ENCODE results near the gene ADAT1.
A peak's percentile ranks its signal among the peaks of the same experiment; 100 is the strongest.
"Not testable (repeated sequence)": the region's sequence is repeated elsewhere in the genome, so short reads cannot be mapped to it uniquely, and the experiment has no call there.

The ADAT1 gene

DNA sequence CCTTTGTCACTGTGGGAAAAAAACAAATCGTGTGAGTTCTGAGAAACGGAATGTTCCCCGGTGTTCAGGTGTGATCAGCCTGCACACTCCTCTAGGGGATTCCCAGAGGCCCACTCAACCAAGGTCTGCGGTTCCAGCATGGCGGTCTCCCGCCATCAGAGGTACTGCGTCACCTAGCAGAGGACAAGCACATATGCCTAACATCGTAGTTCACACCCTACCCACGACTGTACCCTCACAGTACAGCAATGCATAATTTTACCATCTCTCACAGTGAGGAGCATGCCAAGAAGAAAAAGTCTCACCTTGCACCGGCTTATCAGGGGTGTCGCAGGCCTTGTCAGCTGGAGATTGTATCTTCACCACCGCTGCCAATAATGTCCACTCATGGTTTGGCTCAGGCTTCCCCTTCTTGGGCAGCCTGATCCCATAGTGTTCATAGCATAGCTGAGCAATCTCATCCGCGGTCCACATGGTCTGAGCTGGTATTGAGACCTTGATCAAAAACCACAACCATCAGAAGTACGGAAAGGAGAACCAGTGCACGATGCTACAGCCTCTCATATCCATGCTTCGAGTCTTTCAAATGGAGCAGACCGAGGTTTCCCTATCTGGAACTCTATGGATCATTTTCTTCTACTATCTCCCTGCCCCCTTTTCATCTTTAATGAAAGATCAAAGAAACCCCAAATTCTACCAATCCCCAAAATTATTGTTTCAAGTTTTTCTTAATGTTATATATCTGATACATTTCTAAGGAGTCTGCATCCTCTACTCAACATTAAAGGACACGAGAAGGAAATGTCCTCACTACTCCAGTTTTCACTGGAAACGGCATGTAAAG, 2.5 kb downstream of the ADAT1 start:
- no peak for DNase-seq (ENCODE audit: low read depth)

DNA sequence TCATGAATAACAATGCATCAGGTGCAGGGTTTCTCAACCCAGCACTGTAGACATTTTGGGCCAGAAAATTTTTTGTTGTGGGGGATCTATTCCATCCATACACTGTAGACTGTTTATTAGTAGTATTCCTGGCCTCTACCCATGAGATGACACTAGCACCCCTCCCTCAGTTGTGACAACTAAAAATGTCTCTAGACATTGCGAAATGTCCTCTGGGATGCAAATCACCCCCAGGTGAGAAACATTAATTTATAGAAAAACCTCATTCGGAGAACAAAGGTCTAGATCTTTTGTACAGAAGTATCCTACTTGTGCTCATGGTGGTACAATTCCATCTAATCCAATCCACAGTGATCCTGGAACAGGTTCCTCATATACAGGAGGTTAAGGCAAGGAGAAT, 4.3 kb downstream of the ADAT1 start:
- no peak for DNase-seq (ENCODE audit: low read depth)

DNA sequence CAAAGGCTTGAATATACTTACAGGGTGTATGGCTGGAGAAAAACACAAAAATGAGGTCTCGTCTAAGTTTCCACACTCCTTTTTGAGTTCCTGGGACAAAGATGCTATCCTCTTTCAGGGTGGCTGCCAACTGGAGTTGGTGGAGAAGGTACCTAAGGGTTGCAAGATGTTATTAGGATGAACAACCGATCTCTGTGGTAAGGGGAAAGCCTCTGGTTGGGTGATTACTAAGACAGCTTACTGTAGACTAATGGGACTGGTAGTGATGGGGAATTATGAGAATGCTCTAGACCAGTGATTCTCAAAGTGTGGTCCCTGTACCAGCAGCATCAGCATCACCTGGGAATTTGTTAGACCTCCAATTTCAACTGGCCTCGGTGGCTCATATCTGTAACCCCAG, 6.0 kb downstream of the ADAT1 start:
- no peak for DNase-seq (ENCODE audit: low read depth)

DNA sequence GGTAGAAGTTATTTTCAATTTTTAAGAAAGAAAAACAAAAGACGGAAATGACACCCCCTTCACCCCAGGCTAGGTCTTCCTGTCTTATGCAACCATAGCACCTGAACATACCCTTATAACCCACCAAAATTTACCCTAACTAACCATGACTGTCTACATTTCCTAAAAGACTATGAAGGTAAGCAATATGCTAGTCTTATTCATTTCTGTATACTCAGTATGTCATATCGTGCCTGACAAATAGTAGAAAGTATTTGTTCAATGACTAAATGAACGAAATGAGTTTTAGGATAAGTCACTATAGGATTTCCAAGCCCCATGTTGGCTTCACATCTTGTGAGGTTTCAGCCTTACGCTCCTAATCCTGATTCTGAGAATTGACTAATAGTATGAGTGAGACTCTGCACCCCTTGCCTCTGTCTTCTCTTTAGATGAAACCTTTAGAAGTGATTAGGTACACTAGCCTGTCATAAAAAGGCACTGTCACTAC, 6.5 kb downstream of the ADAT1 start:
- DNase-seq (ENCODE audit: low read depth) = no peak

DNA sequence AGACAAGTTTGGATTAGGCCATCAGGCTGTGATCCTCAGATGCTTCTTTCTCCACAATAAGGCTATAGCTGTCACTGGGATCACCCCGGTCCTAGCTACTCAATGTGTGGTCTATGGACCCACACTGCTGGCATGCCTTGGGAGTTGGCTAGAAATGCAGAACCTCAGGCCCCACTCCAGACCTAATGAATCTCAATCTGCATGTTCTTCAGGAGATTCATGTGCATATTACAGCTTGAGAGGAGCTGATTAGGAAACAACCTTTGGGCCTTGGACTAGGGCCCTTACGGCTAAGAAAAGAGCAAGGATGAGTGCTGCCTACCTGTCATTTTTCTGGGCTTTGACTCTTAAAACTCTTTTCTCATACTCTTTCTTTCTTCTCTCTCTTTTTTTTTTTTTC, 7.5 kb downstream of the ADAT1 start:
- DNase-seq (ENCODE audit: low read depth) = no peak

DNA sequence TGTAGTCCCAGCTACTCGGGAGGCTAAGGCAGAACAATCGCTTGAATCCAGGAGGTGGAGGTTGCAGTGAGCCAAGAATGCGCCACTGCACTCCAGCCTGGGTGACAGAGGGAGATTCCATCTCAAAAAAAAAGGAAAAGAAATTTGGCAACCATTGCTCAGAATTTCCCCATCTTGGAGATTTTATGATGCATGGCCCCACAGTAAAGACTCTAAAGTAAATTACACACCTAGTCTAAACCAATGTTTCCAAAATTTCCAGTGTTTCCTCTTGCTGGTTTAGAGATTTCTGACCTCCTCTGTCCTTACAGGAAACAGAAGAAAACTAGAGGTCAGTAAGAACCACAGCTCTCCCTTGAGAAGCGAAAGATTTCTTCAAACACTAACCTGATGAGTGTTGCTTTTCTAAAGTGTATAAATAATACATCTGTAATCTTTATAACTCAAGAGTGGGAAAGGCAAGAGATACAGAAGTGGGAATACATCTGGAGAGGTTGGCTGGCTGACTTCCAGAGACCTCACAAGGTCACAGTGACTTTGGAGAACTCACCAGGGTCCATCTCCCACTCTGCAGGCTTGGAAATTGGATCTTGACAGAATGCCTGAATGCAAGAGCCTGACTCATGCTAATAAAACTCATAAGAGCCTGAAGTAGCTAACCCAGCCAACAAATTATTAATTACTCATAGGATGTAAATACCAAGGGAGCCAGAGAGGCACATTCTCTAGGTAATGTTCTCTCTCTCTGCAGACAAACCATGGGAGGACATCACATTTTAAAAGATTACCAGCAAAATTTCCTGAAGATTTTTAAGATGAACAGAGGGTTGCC, 8.8 kb downstream of the ADAT1 start:
- no peak for DNase-seq (ENCODE audit: low read depth)

DNA sequence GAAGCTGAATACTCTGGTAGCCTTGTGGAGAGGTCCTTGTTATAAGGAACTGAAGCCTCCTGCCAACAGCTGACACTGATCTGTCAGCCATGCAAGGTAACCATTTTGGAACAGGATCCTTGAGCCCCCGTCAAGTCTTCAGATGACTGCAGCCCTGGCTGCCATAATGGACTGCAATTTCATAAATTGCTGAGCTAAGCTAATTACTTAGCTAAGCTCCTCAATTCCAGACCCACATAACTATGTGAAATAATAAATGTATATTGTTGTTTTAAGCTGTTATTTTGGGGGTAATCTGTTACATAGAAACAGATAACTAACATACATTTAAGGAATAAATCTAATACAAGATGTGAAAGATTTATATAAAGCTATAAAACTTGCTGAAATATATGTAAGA, 16.6 kb downstream of the ADAT1 start:
- no peak for DNase-seq (ENCODE audit: low read depth)

DNA sequence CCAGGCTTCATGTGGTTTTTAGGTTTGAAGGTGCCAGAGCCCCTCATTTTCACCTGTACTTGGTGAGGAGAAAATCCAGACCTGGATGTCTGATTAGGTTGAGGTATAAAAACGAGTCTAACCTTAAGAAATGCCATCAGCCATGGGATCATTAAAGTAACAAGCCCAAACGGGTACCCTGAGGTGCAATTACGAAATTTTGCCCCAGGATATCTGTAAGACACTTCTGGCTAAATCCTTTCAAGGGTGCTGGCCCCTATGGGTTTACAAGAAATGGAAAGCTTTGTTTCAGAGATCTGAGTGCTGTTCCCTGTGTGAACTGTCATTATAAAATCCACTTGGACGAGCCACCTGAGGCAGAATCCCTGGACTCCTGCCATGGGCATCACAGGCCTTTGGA, 19.8 kb downstream of the ADAT1 start:
- DNase-seq (ENCODE audit: low read depth) = no peak

DNA sequence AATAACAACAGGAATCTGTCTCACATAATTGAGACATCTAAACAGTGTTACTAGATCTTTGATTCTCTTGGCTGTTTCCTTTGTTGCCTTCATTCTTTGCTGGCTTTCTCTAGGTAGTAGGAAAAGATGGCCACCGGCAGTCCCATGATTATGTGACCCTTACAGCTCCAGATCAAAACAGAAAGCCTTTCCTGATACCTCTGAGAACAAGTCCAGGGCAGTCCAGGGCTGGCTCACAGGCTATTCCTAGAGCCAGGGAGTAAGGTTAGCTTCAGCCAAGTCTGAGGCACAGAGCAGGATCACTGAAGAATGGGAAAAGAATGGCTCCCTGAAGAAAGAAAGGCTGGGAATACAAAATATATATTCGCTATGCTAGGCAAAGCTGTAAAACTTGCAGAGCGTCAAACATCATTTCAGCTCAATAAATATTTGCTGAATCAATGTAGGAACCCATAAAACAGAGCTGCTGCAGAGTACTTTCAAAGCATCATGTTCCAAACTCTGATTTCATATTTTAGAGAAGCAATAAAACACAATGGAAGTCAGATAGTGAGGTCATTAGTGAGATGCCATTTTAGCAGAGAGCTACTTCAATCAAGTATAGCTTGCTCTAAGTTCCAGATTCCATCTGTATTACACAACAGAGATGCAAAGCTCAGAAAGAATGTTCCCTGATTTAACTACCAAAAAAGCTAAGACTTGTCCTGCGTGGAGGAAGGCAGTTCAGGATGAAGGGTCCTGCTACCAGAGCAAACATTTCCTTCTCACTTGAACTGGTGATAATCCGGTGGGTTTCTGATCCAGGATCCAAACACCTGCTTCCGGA, 23.4 kb downstream of the ADAT1 start:
- no peak for DNase-seq (ENCODE audit: low read depth)

DNA sequence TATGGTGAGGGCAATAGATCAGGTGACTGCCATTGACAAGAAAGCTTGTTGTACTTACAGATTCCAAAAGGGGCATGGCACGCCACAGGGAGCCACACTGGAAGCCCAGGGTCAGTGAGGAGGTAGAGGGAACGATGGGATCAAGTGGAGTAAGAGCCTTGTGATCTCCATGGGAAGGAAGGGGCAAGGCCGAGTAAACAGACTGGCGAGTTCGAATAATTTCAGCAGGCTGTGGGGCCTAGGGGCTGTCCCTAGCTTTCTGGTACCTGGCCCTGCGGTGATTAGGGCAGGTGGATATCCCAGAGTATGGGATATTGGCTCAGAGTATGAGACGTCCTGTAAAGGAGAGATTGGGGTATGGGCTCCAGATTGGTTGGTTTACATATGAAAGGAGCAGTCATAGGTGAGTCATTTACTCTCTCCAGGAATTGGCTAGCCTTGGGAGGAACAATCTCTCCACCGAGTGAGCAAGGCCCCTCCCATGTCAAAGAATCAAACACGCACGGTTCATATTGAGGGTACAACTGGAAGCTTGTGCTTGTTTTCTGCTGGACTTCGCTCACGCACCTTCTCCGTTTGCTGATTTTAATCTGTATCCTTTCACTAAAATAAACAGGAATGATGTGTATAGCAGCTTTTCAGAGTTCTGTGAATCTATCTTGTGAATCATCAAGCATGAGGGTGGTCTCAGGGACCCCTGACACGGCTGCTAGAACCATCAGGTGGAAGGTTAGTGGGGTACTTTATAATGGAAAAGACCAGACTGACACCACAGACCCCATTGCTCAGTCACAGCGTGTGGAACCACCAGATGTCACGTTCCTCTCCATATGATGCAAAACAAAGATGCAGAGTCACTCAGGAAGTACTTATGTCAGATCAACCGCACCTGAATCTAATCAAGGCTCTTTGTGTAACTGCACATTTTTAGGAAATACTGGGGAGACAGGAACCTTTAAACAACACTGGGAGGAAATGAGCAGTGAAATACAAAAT, 29.0 kb downstream of the ADAT1 start:
- peak; percentile 17 for DNase-seq (ENCODE audit: low read depth)

DNA sequence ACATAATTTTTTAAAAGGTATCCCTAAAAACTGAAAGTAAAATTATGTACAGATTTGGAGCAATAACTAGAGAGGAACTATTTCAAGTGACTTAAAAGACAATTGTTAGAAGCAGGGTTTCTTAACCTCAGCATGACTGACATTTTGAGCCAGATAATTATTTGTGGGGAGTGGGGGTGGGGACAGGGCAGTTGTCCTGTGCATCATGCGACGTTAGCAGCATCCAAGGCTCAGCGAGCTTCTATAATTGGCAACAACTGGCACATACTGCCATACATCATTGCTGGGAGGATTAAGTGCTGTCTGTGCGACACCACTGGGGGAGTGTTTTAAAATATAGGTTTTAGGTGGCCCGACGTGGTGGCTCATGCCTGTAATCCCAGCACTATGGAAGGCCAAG, 29.8 kb downstream of the ADAT1 start:
- no peak for DNase-seq (ENCODE audit: low read depth)

DNA sequence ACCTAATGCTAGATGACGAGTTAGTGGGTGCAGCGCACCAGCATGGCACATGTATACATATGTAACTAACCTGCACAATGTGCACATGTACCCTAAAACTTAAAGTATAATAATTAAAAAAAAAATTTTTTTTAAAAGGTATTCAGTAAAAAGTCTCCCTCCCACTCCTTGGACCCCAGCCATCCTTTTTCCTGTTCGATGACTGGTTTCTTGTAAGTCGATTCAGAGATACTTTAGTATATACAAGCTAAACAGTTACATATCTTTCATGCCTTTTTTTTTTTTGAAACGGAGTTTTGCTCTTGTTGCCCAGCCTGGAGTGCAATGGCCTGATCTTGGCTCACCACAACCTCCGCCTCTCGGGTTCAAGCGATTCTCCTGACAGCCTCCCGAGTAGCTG, 31.2 kb downstream of the ADAT1 start:
- not testable (repeated sequence) for DNase-seq (ENCODE audit: low read depth)

DNA sequence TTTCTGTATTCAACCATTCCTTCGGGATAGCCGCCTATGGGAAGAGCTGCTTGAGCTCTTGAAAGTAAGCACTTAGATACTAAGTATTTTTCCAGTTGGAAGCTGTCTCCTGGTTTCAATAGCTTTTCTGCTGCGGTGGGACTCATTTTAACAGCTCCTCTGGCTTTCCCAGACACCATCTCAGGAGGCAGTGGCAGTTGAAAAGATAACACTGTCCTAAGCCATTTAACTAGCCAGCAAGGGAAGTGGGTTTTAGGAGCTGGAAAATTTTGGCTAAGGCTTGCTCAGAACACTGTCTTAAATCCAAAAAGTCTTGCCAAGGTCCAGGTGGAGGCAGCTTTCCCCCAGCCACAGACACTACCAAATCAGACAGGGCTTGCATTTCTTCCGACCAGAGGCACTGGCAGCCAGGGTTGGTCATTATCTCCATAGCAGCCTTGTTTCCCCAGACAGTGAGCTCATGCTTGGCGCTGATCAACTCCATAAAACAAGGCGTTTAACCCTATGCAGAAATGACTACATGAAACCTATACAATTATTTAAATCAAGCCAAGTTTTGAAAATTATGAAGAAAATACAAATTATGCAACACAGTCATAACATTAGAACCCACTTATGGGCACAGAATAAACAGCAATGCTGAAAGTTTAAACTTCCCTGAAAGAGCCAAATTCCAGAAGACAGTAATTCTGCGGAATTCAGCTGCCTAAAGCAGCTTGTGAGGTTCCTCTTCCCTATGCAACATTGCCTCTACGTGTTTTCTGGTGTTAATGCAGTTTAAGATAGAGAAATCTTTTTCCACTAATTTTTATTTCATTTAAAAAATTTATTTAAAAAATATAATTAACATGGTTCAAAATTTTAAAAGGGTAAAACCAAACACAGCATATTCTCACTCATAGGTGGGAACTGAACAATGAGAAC, 31.9 kb downstream of the ADAT1 start:
- DNase-seq (ENCODE audit: low read depth) = peak; percentile 31

DNA sequence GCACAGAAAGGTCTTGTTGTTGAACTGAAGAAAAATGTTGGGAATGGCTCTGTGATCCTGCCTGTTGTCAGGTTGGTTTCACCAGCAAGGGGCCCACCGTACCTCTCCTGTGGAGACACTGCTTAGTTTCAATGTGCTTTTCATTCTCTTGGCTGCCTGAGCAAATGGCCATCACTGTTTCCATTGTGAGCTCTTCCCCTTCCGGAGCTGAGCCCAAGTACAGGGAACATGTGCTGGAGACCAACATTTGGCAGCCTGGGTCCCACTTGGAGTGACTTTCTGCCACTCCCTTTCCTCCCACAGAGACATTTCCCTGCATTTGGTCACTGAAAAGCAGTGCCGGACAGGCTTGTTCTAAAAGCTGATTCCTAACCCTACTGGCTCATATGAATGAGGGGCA, 33.8 kb downstream of the ADAT1 start:
- DNase-seq (ENCODE audit: low read depth) = no peak

DNA sequence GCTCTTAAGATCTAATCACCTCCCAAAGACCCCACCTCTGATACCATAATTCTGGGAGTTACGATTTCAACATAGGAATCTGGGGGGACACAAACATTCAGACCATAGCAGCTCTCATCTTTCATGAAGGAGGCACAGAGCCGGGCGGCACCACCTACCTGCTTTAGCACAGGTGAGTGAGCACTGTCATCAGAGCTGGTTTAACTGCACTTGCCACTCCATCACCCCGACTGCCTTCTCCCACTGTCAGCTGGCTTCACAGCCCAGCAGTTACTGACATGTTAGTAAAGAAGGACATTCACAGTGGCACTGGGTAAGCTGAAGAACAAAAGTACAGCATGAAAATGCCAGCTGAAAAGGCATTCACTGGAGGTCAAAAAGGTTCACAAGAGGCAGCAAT, 34.4 kb downstream of the ADAT1 start:
- DNase-seq (ENCODE audit: low read depth) = no peak

DNA sequence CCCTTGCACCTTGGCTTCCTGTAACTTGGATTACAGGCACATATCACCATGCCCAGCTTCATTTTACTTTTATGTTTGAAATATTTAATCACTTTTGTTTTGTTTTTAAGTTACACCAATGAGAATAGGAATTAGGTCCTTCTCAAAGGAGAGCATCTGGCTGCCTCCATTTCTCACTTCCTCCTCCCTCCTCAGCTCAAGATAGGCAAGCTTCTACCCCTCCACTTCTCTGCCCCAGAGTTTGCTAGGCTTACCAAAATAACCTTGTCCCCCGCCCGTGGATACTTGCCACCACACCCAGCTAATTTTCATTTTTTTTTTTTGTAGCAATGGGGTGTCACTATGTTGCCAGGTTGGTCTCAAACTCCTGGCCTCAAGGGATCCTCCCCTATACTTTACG, 39.0 kb downstream of the ADAT1 start:
- no peak for DNase-seq (ENCODE audit: low read depth)

DNA sequence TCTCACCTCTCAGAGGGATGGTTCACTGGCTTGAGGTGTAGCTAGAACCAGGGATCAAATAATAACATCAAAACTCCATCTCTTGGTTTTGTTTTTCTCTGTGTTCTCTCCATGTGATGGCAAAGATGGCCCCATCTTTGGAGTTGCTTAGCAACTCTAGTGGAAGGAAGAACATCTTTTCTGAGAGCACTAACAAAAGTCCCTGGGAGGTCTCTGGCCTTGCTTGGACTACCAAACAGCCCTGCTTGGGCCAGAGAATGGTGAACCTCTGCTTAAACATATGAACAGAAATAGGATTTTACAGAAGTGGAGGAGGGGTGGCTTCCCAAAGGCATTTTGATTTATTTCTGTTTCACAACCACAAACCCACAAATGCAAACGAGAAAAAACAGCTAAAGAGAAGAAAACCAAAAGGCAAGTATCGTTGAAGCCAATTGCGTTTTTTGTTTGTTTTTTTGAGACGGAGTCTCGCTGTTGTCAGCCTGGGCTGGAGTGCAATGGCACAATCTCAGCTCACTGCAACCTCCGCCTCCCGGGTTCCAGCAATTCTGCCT, 43.7 kb downstream of the ADAT1 start:
- DNase-seq (ENCODE audit: low read depth) = no peak

DNA sequence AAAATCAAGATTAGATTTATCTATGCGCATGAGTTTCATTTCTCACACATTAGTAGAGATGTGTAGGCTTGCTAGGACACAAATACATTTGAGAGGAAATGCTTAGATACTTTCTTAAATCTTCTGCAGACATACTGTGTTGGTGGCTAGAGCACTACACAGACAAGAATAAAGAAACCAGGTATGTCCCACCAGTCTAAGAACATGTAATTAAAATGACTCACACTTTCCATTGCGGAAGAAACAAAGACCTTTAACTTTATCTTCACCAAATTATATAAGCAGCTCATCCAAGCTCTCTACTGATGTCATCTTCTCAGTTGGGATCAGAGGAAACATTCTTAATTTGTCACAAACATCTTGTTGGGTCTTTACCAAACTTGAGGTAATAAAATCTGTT, 44.4 kb downstream of the ADAT1 start:
- no peak for DNase-seq (ENCODE audit: low read depth)

DNA sequence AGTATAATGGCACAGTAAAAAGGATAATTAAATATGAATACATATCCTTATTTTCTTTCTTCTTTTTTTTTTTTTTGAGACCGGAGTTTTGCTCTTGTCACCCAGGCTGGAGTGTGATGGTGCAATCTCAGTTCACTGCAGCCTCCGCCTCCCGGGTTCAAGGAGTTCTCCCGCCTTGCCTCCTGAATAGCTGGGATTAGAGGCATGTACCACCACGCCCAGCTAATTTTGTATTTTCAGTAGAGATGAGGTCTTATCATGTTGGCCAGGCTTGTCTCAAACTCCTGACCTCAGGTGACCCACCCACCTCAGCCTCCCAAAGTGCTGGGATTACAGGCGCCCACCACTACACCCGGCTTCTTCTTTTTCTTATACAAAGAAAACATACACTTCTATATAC, 44.9 kb downstream of the ADAT1 start:
- DNase-seq (ENCODE audit: low read depth) = no peak

DNA sequence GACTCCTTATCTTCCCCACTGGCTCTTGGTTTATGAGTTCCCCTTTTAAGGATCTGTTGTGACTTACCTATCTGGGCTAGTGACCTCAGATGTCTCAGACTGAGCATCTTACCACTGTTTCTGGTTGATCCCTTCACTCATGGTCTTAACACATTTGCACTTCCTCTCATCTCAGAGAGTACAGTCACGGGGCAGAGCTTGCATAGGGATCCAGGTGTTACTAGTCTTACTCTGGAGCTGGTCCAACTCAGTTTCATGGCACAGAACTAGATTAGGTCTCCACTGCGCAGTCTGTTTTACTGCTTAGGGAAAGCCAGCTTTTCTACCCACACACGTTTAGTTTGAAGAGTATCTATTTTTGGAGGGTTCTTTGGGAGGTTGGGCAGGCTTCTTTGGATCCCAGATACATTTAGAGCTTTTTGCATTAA, 46.7 kb downstream of the ADAT1 start:
- no peak for DNase-seq (ENCODE audit: low read depth)

Data from GM04503 (cell line).